ENCODE measurements around the gene ECEL1.

GRCh38 chr2:232521098-232521497, 33.5 kb upstream of the ECEL1 start:
- TF ChIP-seq CTCF (IDR thresholded peaks at IDR 0.05) (no peak), EZH2 (IDR thresholded peaks at IDR 0.05; ENCODE audit: borderline replicate concordance, insufficient read depth, low read depth, low read length, poor library complexity, severe bottlenecking) (no peak)

Measured in B cell (primary cell).